Muscle layer of colon (tissue), 2 donors: Measurements from ENCODE around the gene ALPK3.

Experiments used
- H3K27ac ChIP-seq: one replicate; pipeline ENCODE4 v1.7.0; 2013; ENCODE audit warnings: low read depth, mild to moderate bottlenecking, low read length, moderate library complexity
- H3K27me3 ChIP-seq, 2 donors: one replicate each; pipeline ENCODE4 v1.7.0; 2013; ENCODE audit warnings: low read length in 2 of 2, mild to moderate bottlenecking in 2 of 2; ENCODE audit not compliant: insufficient read depth in 2 of 2, control insufficient read depth in 1 of 2
- H3K36me3 ChIP-seq: one replicate; pipeline ENCODE4 v1.7.0; 2013; ENCODE audit warnings: mild to moderate bottlenecking, low read length; ENCODE audit not compliant: insufficient read depth
- H3K4me1 ChIP-seq: one replicate; pipeline ENCODE4 v1.7.0; 2013; ENCODE audit warnings: mild to moderate bottlenecking, low read length; ENCODE audit not compliant: insufficient read depth
- H3K4me3 ChIP-seq, 2 donors: one replicate each; pipeline ENCODE4 v1.7.0; 2013; ENCODE audit warnings: low read length in 2 of 2, low read depth in 1 of 2, mild to moderate bottlenecking in 1 of 2, moderate library complexity in 1 of 2
- H3K9ac ChIP-seq: one replicate; pipeline ENCODE4 v1.7.0; 2013; ENCODE audit warnings: low read length
- H3K9me3 ChIP-seq: one replicate; pipeline ENCODE4 v1.7.0; 2013; ENCODE audit warnings: mild to moderate bottlenecking, low read length
- donor health status: abdominal sarcoma.
- donor health status: Adenocarcinoma of cecum.

ALPK3 gene

GRCh38 chr15:84814916-84815315 lies 2.2 kb upstream of the ALPK3 start:
- no peaks in the 10 kb centered on the region for H3K9me3 ChIP-seq
- no peak overlapping the region for H3K4me3 ChIP-seq
- H3K27ac ChIP-seq: no peak overlapping the region
- no peak overlapping the region for H3K9ac ChIP-seq
- peaks cover 25% of the 10 kb centered on the region for H3K4me1 ChIP-seq
- H3K27me3 ChIP-seq: no peaks in the 10 kb centered on the region
- H3K36me3 ChIP-seq: no peaks in the 10 kb centered on the region

DNA sequence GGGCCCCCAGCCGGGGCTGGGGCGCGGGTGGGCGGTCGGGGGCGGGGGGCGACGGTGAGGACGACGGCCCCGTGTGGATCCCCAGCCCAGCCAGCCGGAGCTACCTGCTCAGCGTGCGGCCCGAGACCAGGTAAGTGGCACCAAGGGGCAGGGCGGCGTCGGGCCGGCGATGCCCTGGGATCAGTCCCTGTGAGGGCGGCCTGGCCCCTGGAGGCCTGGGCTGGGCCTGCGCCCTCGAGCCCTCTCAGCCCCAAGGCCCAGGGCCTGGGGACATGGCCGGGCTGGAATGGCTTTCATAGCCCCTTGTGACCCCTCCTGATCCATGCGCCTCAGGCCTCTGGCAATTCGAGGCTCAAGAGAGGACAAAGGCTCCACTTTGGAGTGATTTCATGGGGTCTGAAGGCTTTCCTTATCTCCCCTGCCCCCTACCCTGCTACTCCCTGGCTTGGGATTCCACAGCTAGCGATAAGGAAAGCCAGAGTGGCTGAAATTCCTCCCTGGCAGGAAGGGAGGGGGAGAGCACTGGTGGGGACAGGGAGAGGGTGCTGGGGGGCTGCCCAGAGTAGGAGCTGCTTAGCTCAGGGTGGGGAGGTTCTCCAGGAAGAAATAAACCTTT lies 418 bp downstream of the ALPK3 start:
- no peaks in the 10 kb centered on the region for H3K27me3 ChIP-seq
- no peaks in the 10 kb centered on the region for H3K9me3 ChIP-seq
- peaks cover 44% of the 10 kb centered on the region for H3K4me1 ChIP-seq
- peak overlapping the region; percentile 55 for H3K9ac ChIP-seq
- H3K36me3 ChIP-seq: peaks cover 5% of the 10 kb centered on the region
- peak overlapping the region; percentile 74 for H3K27ac ChIP-seq
- H3K4me3 ChIP-seq: peak overlapping the region; percentile 33 to 55

- Histone ChIP-seq H3K9ac (peak overlapping the region; percentile 55), H3K4me1 (peaks cover 54% of the 10 kb centered on the region), H3K4me3 (peak overlapping the region in 1 of 2 donors; percentile 55)
Observed at GRCh38 chr15:84818261-84819131, 1.3 kb downstream of the ALPK3 start.

DNA sequence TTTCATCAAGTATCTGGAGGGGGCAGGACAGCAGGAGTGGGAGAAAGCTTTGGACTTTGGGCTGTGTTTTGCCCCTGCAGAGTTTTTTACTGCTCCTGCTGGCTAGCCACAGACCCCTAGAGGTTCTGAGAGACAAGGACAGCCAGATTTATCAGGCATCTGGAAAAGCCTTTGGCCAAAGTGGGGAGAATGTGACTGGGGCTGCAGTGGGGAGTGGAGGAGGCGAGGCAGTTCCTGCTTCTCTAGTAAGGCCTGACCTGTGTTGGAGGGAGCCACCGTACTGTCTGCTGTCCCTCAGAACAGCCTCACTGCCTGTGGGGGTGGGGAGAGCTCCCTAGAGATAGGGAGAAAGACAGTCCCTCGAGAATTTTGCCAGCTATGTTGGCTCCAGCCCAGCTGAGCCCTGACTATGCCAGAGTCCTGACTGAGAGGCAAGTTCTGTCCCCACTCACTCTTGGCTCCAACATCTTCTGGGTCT lies 2.2 kb downstream of the ALPK3 start:
- H3K9ac ChIP-seq: no peak overlapping the region

More at GRCh38 chr15:84818261-84819131, 1.3 kb downstream of the ALPK3 start:
- H3K27me3 ChIP-seq: no peaks in the 10 kb centered on the region
- H3K27ac ChIP-seq: peak overlapping the region; percentile 74
- no peaks in the 10 kb centered on the region for H3K9me3 ChIP-seq
- H3K36me3 ChIP-seq: peaks cover 5% of the 10 kb centered on the region

GRCh38 chr15:84819791-84820190 lies 2.6 kb downstream of the ALPK3 start:
- H3K9ac ChIP-seq: no peak overlapping the region
- peaks cover 66% of the 10 kb centered on the region for H3K4me1 ChIP-seq
- peak overlapping the region; percentile 13 for H3K27ac ChIP-seq
- peaks cover 5% of the 10 kb centered on the region for H3K36me3 ChIP-seq
- no peaks in the 10 kb centered on the region for H3K9me3 ChIP-seq
- no peaks in the 10 kb centered on the region for H3K27me3 ChIP-seq
- H3K4me3 ChIP-seq: no peak overlapping the region

More for the DNA sequence above, 2.2 kb downstream of the ALPK3 start:
- Histone ChIP-seq H3K9me3 (no peaks in the 10 kb centered on the region), H3K36me3 (peaks cover 5% of the 10 kb centered on the region), H3K27ac (peak overlapping the region; percentile 57), H3K27me3 (no peaks in the 10 kb centered on the region), H3K4me1 (peaks cover 61% of the 10 kb centered on the region), H3K4me3 (no peak overlapping the region)

DNA sequence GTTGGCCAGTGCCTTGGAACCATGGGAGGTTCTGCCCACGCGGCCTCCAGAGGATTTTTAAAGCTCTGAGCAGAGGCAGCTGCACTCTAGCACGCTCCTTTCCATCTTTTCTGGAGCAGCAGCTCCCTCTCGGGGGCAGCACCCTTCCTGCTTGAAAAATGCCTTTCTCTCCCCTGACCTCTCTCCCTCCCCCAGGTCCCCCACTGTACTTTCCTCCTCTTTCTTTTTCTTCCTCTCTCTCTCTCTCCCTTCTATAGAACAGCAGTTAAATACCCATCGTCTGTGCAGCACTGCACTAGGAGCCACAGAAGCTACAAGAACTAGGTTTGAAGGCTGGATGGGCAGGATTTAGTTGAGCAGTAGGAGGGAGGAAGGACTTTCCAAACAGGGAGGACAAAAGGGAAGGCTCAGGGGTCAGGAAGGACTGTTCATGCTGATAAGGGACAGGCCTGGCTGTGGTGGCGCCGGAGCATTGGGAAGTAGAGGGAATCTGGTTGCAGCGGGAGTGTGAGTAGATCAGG lies 4.4 kb downstream of the ALPK3 start:
- no peak overlapping the region for H3K4me3 ChIP-seq
- peaks cover 72% of the 10 kb centered on the region for H3K4me1 ChIP-seq
- H3K36me3 ChIP-seq: peaks cover 5% of the 10 kb centered on the region
- no peaks in the 10 kb centered on the region for H3K27me3 ChIP-seq
- H3K27ac ChIP-seq: peak overlapping the region; percentile 26
- no peak overlapping the region for H3K9ac ChIP-seq
- no peaks in the 10 kb centered on the region for H3K9me3 ChIP-seq

DNA sequence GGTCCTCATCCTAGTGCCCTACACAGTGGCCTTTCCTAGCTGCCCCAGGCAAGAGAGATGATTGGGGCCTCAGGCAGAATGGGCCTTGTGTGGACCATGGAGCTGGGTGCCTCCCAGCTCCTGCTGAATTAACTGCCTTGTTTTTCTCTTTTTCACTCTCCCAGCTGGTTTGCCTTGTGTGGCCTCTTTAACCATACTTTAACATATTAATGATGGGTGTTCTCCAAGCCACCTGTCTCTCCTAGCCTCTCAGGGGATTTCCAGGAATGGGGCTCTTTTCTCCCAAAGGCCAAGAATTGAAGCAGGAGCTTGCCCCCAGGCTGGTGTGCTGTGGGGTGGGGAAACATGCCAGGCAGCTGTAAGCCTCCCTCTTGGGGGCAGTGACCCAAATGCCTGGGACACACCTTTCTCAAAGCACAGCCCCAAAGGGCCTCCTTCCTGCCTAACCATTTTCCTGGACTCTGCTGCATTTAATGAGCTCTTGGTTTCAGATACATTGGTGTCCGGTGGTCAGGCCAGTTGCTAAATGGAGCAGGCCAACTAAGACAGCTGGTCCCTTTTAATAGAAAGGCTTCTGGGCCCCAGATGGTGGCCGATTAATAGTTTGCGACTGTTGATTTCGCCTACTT lies 5.6 kb downstream of the ALPK3 start:
- no peak overlapping the region for H3K27ac ChIP-seq
- H3K4me3 ChIP-seq: no peak overlapping the region

DNA sequence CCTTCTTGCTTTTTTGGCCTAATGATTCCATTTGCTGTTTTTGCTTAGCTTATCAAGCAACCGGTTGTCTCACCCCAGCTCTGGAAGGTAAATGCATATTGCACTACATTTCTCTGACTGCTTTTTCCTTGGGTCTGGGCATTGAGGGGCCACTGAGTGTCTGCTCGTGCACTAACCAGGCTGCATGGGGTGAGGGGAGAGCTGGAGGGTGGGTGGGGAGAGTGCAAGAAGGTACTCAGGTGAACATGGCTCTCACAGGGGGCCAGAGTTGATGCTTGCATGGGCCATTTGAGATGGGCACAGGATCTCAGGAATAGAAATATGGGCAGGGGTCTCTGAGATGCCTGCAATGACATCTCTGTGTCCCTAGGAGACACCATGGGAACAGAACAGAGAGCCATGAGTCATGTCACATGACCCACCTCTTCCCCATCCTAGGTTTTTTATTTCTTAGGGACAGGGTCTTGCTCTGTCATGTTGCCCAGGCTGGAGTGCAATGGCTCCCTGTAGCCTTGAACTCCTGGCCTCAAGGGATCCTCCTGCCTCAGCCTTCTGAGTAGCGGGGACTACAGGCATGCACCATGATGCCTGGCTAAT lies 6.2 kb downstream of the ALPK3 start:
- Histone ChIP-seq H3K4me1 (peaks cover 73% of the 10 kb centered on the region), H3K4me3 (no peak overlapping the region), H3K27ac (no peak overlapping the region), H3K9me3 (no peaks in the 10 kb centered on the region), H3K36me3 (peaks cover 5% of the 10 kb centered on the region), H3K9ac (no peak overlapping the region), H3K27me3 (no peaks in the 10 kb centered on the region)

More for the DNA sequence above, 5.6 kb downstream of the ALPK3 start:
- Histone ChIP-seq H3K36me3 (peaks cover 5% of the 10 kb centered on the region), H3K27me3 (no peaks in the 10 kb centered on the region), H3K9ac (no peak overlapping the region), H3K4me1 (peaks cover 74% of the 10 kb centered on the region), H3K9me3 (no peaks in the 10 kb centered on the region)

DNA sequence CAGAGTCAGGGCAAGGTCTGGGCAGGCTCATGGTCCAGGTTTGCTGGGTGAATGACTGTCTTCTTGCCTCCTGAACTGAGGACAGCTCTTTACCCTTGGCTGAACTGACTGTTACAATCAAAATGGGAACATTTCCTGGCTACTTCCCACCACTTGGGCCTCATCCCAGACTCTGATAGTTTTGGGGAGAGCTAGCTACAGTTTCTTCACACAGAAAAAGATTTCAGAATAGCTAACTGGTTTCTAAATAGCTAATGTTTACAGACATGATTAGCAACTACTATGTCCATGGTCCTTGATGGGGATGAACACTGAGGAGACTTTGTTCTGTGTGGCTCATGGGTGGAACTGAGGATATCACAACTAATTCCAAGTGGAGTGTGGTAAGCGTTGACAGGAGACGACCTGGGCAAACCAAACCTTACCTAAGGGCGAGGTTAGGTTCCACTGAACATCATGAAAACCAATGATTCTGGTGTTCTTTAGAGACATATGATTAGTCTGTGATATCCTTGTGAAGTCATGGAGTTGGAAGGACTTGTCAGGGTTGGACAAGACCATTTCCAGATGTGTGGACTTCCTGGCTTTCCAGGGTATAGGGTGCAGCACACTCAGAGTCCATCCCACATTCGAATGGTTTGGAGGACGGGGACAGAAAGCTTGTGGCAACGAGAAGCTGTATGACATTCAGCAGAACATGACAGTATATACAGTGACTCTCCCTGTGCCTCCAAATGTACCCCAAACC lies 7.3 kb downstream of the ALPK3 start:
- Histone ChIP-seq H3K9me3 (no peaks in the 10 kb centered on the region), H3K36me3 (peaks cover 5% of the 10 kb centered on the region), H3K4me3 (no peak overlapping the region), H3K27me3 (no peaks in the 10 kb centered on the region), H3K4me1 (peaks cover 65% of the 10 kb centered on the region), H3K27ac (peak overlapping the region; percentile 1), H3K9ac (no peak overlapping the region)

- no peak overlapping the region for H3K27ac ChIP-seq
- peaks cover 5% of the 10 kb centered on the region for H3K36me3 ChIP-seq
- no peaks in the 10 kb centered on the region for H3K9me3 ChIP-seq
- H3K4me1 ChIP-seq: peaks cover 56% of the 10 kb centered on the region
- H3K9ac ChIP-seq: no peak overlapping the region
- no peak overlapping the region for H3K4me3 ChIP-seq
- H3K27me3 ChIP-seq: no peaks in the 10 kb centered on the region
Observed at GRCh38 chr15:84826369-84826823, 9.2 kb downstream of the ALPK3 start.
